Erythroblast (primary cell): ENCODE measurements around the gene SMURF2.

Source experiments
- GATA1 ChIP-seq: IDR thresholded peaks from 2 replicates; pipeline ENCODE4 v1.6.1; 2011; ENCODE audit warnings: low read depth, mild to moderate bottlenecking, control low read depth, low read length, moderate library complexity
- POLR2A ChIP-seq: IDR thresholded peaks from 2 replicates; pipeline ENCODE4 v1.6.1; 2011; ENCODE audit warnings: mild to moderate bottlenecking, low read length

- TF ChIP-seq POLR2A (no peak), GATA1 (no peak)
These were observed 34.3 kb downstream of the SMURF2 start for GRCh38 chr17:64627797-64628196.
